K562 (cell line): ENCODE results near the gene PSD2. TPM values are rescaled to one million over a fixed set of nuclear protein-coding genes. Genes with fewer than 3 reads are reported as not detected.
A peak's percentile ranks its signal among the peaks of the same experiment; 100 is the strongest.

Experiments used
- ATAC-seq: fragments of 200-7000 bp; cut with Tn5 transposase; 3 replicates; pipeline ENCODE4 v1.9.1; 2020; ENCODE audit warnings: moderate library complexity
- BruUV-seq: library from RNA; stranded (reverse); fragments of 400-500 nt; replicated peaks from 2 replicates; lab custom pipeline; 2021; lab: Mats Ljungman, UMichigan
- CTCF ChIA-PET: fragments of 300-600 bp; formaldehyde crosslinking; extraction: SDS; loops from one replicate; lab custom pipeline; 2021; ENCODE audit warnings: low intra/inter-chr PET ratio; lab: Yijun Ruan, JAX
- POLR2A ChIA-PET: fragments of 300-600, 350-650 bp; sonication (Branson Sonifier 250); formaldehyde crosslinking; extraction: SDS; loops from one replicate; lab custom pipeline; 2021; ENCODE audit warnings: antibody characterized with exemption, inconsistent platforms; lab: Yijun Ruan, JAX
- DNase-seq, 4 experiments: peaks; one replicate each; pipeline versions ENCODE4 v3.0.0 to v3.0.0-alpha.2; 2011 to 2018; ENCODE audit warnings: low spot score in 3 of 4, mixed read lengths in 3 of 4; ENCODE audit errors: extremely low read depth in 1 of 4
- FAIRE-seq: peaks from 2 replicates; lab custom pipeline; 2011; peaks lifted over from hg19 to GRCh38; lab: Jason Lieb, UNC
- H2AFZ ChIP-seq: 2 replicates; pipeline ENCODE4 v1.6.0; 2011; ENCODE audit warnings: low read depth, low read length, control low read depth, inconsistent platforms
- H3K27ac ChIP-seq: fragments of 200-600 bp; 3 replicates; pipeline ENCODE4 v1.8.0; 2011; ENCODE audit warnings: low read depth, mild to moderate bottlenecking, control low read depth, inconsistent platforms, low read length, moderate library complexity, mixed read lengths; ENCODE audit errors: extremely low read depth
- H3K27me3 ChIP-seq, 2 experiments: fragments of 300-600 bp in 1 of 2; 2 replicates in 1 of 2; 3 replicates in 1 of 2; pipeline versions ENCODE4 v1.6.0 to v1.8.0; 2011; ENCODE audit warnings: inconsistent platforms in 2 of 2, low read length in 2 of 2, mild to moderate bottlenecking in 1 of 2, mixed read lengths in 1 of 2, moderate library complexity in 1 of 2; ENCODE audit not compliant: control insufficient read depth in 2 of 2, insufficient read depth in 2 of 2
- H3K36me3 ChIP-seq: fragments of 300-600 bp; 3 replicates; pipeline ENCODE4 v1.8.0; 2011; ENCODE audit warnings: mild to moderate bottlenecking, low read length, inconsistent platforms; ENCODE audit not compliant: control insufficient read depth, insufficient read depth
- H3K4me1 ChIP-seq, 2 experiments: fragments of 200-600 bp in 1 of 2; replicated peaks in 1 of 2; 2 replicates in 1 of 2; 3 replicates in 1 of 2; pipeline versions ENCODE4 v1.5.1 to v1.8.0; 2011; ENCODE audit warnings: inconsistent platforms in 2 of 2, low read length in 2 of 2, mild to moderate bottlenecking in 1 of 2, mixed read lengths in 1 of 2, moderate library complexity in 1 of 2; ENCODE audit not compliant: control insufficient read depth in 2 of 2, insufficient read depth in 2 of 2
- H3K4me2 ChIP-seq: 2 replicates; pipeline ENCODE4 v1.6.1; 2011; ENCODE audit warnings: low read length, control low read depth, inconsistent platforms, mixed read lengths; ENCODE audit not compliant: insufficient read depth
- H3K4me3 ChIP-seq: fragments of 200-600 bp; sonication (generic), shearing (Covaris generic); 2 replicates; pipeline ENCODE4 v1.5.1; 2016; ENCODE audit warnings: control low read depth, inconsistent platforms
- H3K79me2 ChIP-seq: fragments of 200-600 bp; 3 replicates; pipeline ENCODE4 v1.8.0; 2011; ENCODE audit warnings: low read length, inconsistent platforms; ENCODE audit not compliant: control insufficient read depth, insufficient read depth
- H3K9ac ChIP-seq, 2 experiments: 2 replicates each; pipeline versions ENCODE4 v1.6.0 to v1.6.1; 2011; ENCODE audit warnings: low read depth in 2 of 2, low read length in 2 of 2, control low read depth in 1 of 2, inconsistent platforms in 1 of 2, mild to moderate bottlenecking in 1 of 2, mixed read lengths in 1 of 2; ENCODE audit not compliant: insufficient read depth in 1 of 2
- H3K9me1 ChIP-seq: one replicate; pipeline ENCODE4 v1.6.0; 2011; ENCODE audit warnings: inconsistent platforms, mild to moderate bottlenecking, low read length, moderate library complexity; ENCODE audit not compliant: control insufficient read depth, insufficient read depth
- H3K9me3 ChIP-seq: replicated peaks from 2 replicates; pipeline ENCODE4 v1.5.1; 2011; ENCODE audit warnings: low read depth, low read length, inconsistent platforms; ENCODE audit not compliant: control insufficient read depth, insufficient read depth
- H4K20me1 ChIP-seq: replicated peaks from 2 replicates; pipeline ENCODE4 v1.6.1; 2011; ENCODE audit warnings: low read length, inconsistent platforms, mixed read lengths; ENCODE audit not compliant: control insufficient read depth, insufficient read depth
- WGBS: fragments of 100-300 bp; shearing (Covaris generic); methylation state at CpG from one replicate; pipeline ENCODE4 v1.1.6; 2016; ENCODE audit warnings: low coverage, mixed read lengths; ENCODE audit not compliant: insufficient coverage; ENCODE audit errors: missing lambda C conversion rate; 5-methylcytosine and 5-hydroxymethylcytosine counted together
- in situ Hi-C: fragments of 300-500 bp; cut with MboI; formaldehyde crosslinking; loops from 4 replicates; pipeline ENCODE4 v1.15.0; 2018; ENCODE audit warnings: inconsistent platforms, mixed read lengths
- intact Hi-C: fragments of 100-400 bp; cut with micrococcal nuclease; formaldehyde crosslinking; loops from 2 replicates; pipeline ENCODE4 v1.14.2; 2022
- polyA plus RNA-seq, 8 experiments: library from polyadenylated mRNA; depleted of rRNA in 4 of 8; stranded (reverse) in 5 of 8; unstranded in 3 of 8; fragments of >200 nt; fragmentation: Nextera tagmentation in 2 of 8; fragmentation: Illumina TruSeq in 1 of 8; extraction: Ambion mirVana in 2 of 8; extraction: Trizol in 1 of 8; gene quantifications; 2 replicates each; pipeline versions ENCODE4 v1.2.1 to v1.2.3, GENCODE V29; 2011 to 2014; ENCODE audit warnings: inconsistent platforms in 1 of 8, missing spikeins in 1 of 8
- total RNA-seq, 7 experiments: library from RNA; depleted of rRNA in 6 of 7; stranded (reverse); fragments of >200 nt in 6 of 7; fragmentation: Illumina TruSeq in 2 of 7; extraction: Trizol in 2 of 7; gene quantifications; 2 replicates each; pipeline versions ENCODE4 v1.2.1 to v1.2.3, GENCODE V29; 2011 to 2021; ENCODE audit warnings: low replicate concordance in 1 of 7
- TF ChIP-seq, protein P1 (sequence below), 2 experiments: fragments of 450-650 bp; formaldehyde crosslinking in 1 of 2; IDR thresholded peaks; 2 replicates each; pipeline versions ENCODE4 v1.4.0 to v1.6.1; 2014 to 2020; ENCODE audit warnings: mild to moderate bottlenecking in 2 of 2, borderline replicate concordance in 1 of 2, low read depth in 1 of 2
- TF ChIP-seq, protein P2 (sequence below): fragments of 450-650 bp; IDR thresholded peaks from 2 replicates; pipeline ENCODE4 v1.6.1; 2018; ENCODE audit not compliant: partially characterized antibody

PSD2 gene
- total and polyA plus RNA-seq, 9 of the 15 experiments (the other 6 are each of a cell fraction or from before 2014, with no cell fraction given), result 0.01 to 0.09 (median 0.04) TPM; not detected in 4

DNA sequence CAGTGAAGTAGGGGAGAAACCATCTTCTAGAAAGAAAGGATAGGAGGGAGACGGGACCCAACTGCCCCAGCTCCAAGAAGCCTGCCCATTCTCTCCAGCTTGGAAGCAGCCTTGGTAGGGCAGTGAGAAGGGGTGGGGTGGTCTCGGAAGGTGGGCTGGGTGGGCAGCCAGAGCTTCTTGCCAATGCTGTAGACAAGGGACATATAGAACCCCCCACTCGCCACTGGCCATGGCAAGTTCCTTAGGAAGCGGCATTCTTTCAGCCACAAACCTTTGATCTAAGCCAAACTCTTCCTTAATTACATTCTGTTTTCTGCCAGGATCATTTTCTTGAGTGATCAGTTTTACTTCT lies 90.2 kb downstream of the PSD2 start:
- in situ Hi-C loops, result no loop called here
- BruUV-seq, result no TSS peak
- H3K79me2 ChIP-seq, result no peaks in the 10 kb centered on the region
- TF ChIP-seq, protein P1, sequence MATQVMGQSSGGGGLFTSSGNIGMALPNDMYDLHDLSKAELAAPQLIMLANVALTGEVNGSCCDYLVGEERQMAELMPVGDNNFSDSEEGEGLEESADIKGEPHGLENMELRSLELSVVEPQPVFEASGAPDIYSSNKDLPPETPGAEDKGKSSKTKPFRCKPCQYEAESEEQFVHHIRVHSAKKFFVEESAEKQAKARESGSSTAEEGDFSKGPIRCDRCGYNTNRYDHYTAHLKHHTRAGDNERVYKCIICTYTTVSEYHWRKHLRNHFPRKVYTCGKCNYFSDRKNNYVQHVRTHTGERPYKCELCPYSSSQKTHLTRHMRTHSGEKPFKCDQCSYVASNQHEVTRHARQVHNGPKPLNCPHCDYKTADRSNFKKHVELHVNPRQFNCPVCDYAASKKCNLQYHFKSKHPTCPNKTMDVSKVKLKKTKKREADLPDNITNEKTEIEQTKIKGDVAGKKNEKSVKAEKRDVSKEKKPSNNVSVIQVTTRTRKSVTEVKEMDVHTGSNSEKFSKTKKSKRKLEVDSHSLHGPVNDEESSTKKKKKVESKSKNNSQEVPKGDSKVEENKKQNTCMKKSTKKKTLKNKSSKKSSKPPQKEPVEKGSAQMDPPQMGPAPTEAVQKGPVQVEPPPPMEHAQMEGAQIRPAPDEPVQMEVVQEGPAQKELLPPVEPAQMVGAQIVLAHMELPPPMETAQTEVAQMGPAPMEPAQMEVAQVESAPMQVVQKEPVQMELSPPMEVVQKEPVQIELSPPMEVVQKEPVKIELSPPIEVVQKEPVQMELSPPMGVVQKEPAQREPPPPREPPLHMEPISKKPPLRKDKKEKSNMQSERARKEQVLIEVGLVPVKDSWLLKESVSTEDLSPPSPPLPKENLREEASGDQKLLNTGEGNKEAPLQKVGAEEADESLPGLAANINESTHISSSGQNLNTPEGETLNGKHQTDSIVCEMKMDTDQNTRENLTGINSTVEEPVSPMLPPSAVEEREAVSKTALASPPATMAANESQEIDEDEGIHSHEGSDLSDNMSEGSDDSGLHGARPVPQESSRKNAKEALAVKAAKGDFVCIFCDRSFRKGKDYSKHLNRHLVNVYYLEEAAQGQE (IDR thresholded peaks at IDR 0.05; ENCODE audit: borderline replicate concordance), result no peak
- TF ChIP-seq, protein P1 (CRISPR knock-in tag; IDR thresholded peaks at IDR 0.05; ENCODE audit: low read depth), result no peak
- TF ChIP-seq, protein P2, sequence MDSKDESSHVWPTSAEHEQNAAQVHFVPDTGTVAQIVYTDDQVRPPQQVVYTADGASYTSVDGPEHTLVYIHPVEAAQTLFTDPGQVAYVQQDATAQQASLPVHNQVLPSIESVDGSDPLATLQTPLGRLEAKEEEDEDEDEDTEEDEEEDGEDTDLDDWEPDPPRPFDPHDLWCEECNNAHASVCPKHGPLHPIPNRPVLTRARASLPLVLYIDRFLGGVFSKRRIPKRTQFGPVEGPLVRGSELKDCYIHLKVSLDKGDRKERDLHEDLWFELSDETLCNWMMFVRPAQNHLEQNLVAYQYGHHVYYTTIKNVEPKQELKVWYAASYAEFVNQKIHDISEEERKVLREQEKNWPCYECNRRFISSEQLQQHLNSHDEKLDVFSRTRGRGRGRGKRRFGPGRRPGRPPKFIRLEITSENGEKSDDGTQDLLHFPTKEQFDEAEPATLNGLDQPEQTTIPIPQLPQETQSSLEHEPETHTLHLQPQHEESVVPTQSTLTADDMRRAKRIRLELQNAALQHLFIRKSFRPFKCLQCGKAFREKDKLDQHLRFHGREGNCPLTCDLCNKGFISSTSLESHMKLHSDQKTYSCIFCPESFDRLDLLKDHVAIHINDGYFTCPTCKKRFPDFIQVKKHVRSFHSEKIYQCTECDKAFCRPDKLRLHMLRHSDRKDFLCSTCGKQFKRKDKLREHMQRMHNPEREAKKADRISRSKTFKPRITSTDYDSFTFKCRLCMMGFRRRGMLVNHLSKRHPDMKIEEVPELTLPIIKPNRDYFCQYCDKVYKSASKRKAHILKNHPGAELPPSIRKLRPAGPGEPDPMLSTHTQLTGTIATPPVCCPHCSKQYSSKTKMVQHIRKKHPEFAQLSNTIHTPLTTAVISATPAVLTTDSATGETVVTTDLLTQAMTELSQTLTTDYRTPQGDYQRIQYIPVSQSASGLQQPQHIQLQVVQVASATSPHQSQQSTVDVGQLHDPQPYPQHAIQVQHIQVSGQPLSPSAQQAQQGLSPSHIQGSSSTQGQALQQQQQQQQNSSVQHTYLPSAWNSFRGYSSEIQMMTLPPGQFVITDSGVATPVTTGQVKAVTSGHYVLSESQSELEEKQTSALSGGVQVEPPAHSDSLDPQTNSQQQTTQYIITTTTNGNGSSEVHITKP, result peak; percentile 79
- TF ChIP-seq, all 486 proteins: peak for 1
- no peak overlapping the region for H2AFZ ChIP-seq
- no peak overlapping the region for H3K4me2 ChIP-seq
- POLR2A ChIA-PET, result interaction anchor here (0.5 kb wide), 1 partner anchor 760 kb away, joined by 3 read pairs; no protein-coding TSS in a partner anchor
- H3K27me3 ChIP-seq, result peaks cover 4 to 51% of the 10 kb centered on the region in 2 experiments; a peak in 2 of 5 replicates
- H3K4me3 ChIP-seq, result no peak overlapping the region
- CTCF ChIA-PET, result no interaction called here
- FAIRE-seq (no peak), DNase-seq (no peak), ATAC-seq (no peak)
- H3K9ac ChIP-seq, result no peak overlapping the region
- no peaks in the 10 kb centered on the region for H3K36me3 ChIP-seq
- no peak overlapping the region for H3K27ac ChIP-seq
- intact Hi-C loops, result no loop called here
- WGBS, result 5% methylated on average over 4 of the region's 4 CpGs
- no peaks in the 10 kb centered on the region for H3K9me1 ChIP-seq
- H3K9me3 ChIP-seq, result no peaks in the 10 kb centered on the region
- no peaks in the 10 kb centered on the region for H4K20me1 ChIP-seq
- peaks cover 0 to 2% of the 10 kb centered on the region in 2 experiments; a peak in 4 of 5 replicates for H3K4me1 ChIP-seq
